GM21526 (cell line): ENCODE data around the gene RPS27L.
A peak's percentile ranks its signal among the peaks of the same experiment; 100 is the strongest.

Experiments used
- ATAC-seq: cut with Tn5 transposase; IDR thresholded peaks from one replicate; pipeline ENCODE4 v1.9.1; 2021; ENCODE audit warnings: moderate library complexity; ENCODE audit not compliant: unreplicated experiment, low FRiP score

The RPS27L gene

GRCh38 chr15:63188247-63188925 is 31.1 kb upstream of the RPS27L start:
- ATAC-seq: no peak

- no peak for ATAC-seq
These were observed 30.4 kb upstream of the RPS27L start for GRCh38 chr15:63187589-63188226.

GRCh38 chr15:63186065-63186464 is 28.8 kb upstream of the RPS27L start:
- ATAC-seq: no peak

GRCh38 chr15:63185206-63185605 is 27.9 kb upstream of the RPS27L start:
- no peak for ATAC-seq

- ATAC-seq: no peak
These were observed 24.4 kb upstream of the RPS27L start for GRCh38 chr15:63181648-63182047.

GRCh38 chr15:63180746-63181145 is 23.5 kb upstream of the RPS27L start:
- ATAC-seq: no peak

- no peak for ATAC-seq
These were observed 20.8 kb upstream of the RPS27L start for GRCh38 chr15:63178034-63178433.

- ATAC-seq: no peak
These were observed 19.0 kb upstream of the RPS27L start for GRCh38 chr15:63176302-63176701.

GRCh38 chr15:63172851-63173451 is 15.7 kb upstream of the RPS27L start:
- ATAC-seq: no peak

- no peak for ATAC-seq
These were observed 15.1 kb upstream of the RPS27L start for GRCh38 chr15:63172376-63172775.

GRCh38 chr15:63169788-63170187 is 12.5 kb upstream of the RPS27L start:
- ATAC-seq: no peak

GRCh38 chr15:63166219-63166618 is 8.9 kb upstream of the RPS27L start:
- ATAC-seq: no peak

GRCh38 chr15:63165166-63165859 is 8.0 kb upstream of the RPS27L start:
- no peak for ATAC-seq

GRCh38 chr15:63163217-63163616 is 5.9 kb upstream of the RPS27L start:
- no peak for ATAC-seq

GRCh38 chr15:63160638-63161037 is 3.4 kb upstream of the RPS27L start:
- ATAC-seq: no peak

- ATAC-seq: peak; percentile 14
These were observed 684 bp upstream of the RPS27L start for GRCh38 chr15:63157891-63158431.

- peak; percentile 18 for ATAC-seq
These were observed 541 bp downstream of the RPS27L start for GRCh38 chr15:63156755-63157117.

- ATAC-seq: no peak
These were observed 1.1 kb downstream of the RPS27L start for GRCh38 chr15:63156086-63156710.

GRCh38 chr15:63155486-63155885 is 1.8 kb downstream of the RPS27L start:
- ATAC-seq: no peak

GRCh38 chr15:63151665-63152064 is 5.6 kb downstream of the RPS27L start:
- no peak for ATAC-seq

GRCh38 chr15:63146684-63147083 is 10.6 kb downstream of the RPS27L start:
- no peak for ATAC-seq
